ENCODE results near the gene RAG1.
A peak's percentile ranks its signal among the peaks of the same experiment; 100 is the strongest.
"Not testable (repeated sequence)": the region's sequence is repeated elsewhere in the genome, so short reads cannot be mapped to it uniquely, and the experiment has no call there.

The RAG1 gene

GRCh38 chr11:36567694-36568093, at the start of gene RAG1:
Gene RAG1, plus strand, starts transcription at chr11:36568007. Its CDS starts 5,298 bp downstream, at chr11:36573305.
- Histone ChIP-seq H3K27ac (no peak within 1 kb of the TSS), H3K4me3 (no peak within 1 kb of the TSS)

- Histone ChIP-seq H3K27ac (no peak overlapping the region), H3K4me3 (no peak overlapping the region)
These were observed 37.0 kb upstream of the RAG1 start for GRCh38 chr11:36530840-36531239.

- Histone ChIP-seq H3K4me3 (no peak overlapping the region), H3K27ac (no peak overlapping the region)
These were observed 34.7 kb upstream of the RAG1 start for GRCh38 chr11:36532941-36533601.

GRCh38 chr11:36534276-36534840, 33.4 kb upstream of the RAG1 start:
- Histone ChIP-seq H3K4me3 (no peak overlapping the region), H3K27ac (no peak overlapping the region)

- H3K27ac ChIP-seq, result no peak overlapping the region
These were observed 26.8 kb upstream of the RAG1 start for GRCh38 chr11:36540998-36541397.

GRCh38 chr11:36550385-36551115, 17.3 kb upstream of the RAG1 start:
- no peak overlapping the region for H3K27ac ChIP-seq
- H3K4me3 ChIP-seq, result no peak overlapping the region

More at GRCh38 chr11:36540998-36541397, 26.8 kb upstream of the RAG1 start:
- no peak overlapping the region for H3K4me3 ChIP-seq

- H3K27ac ChIP-seq, result not testable (repeated sequence)
- peak overlapping the region in 1 of 7 experiments; percentile 12 for H3K4me3 ChIP-seq
These were observed 10.4 kb upstream of the RAG1 start for GRCh38 chr11:36557390-36557789.

GRCh38 chr11:36557991-36558390, 9.8 kb upstream of the RAG1 start:
- Histone ChIP-seq H3K4me3 (no peak overlapping the region), H3K27ac (peak overlapping the region in 1 of 21 experiments; percentile 63)

GRCh38 chr11:36558571-36559413, 9.0 kb upstream of the RAG1 start:
- H3K27ac ChIP-seq, result peak overlapping the region in 2 of 21 experiments; percentile 18 to 63
- no peak overlapping the region for H3K4me3 ChIP-seq

GRCh38 chr11:36564376-36565030, 3.3 kb upstream of the RAG1 start:
- Histone ChIP-seq H3K4me3 (peak overlapping the region in 2 of 7 experiments; percentile 7 to 34), H3K27ac (no peak overlapping the region)

GRCh38 chr11:36565031-36565610, 2.7 kb upstream of the RAG1 start:
- no peak overlapping the region for H3K27ac ChIP-seq

GRCh38 chr11:36566407-36567053, 1.3 kb upstream of the RAG1 start:
- Histone ChIP-seq H3K4me3 (no peak overlapping the region), H3K27ac (no peak overlapping the region)

More at GRCh38 chr11:36565031-36565610, 2.7 kb upstream of the RAG1 start:
- H3K4me3 ChIP-seq, result no peak overlapping the region

- Histone ChIP-seq H3K4me3 (no peak overlapping the region), H3K27ac (no peak overlapping the region)
These were observed 1.3 kb downstream of the RAG1 start for GRCh38 chr11:36569095-36569494.

GRCh38 chr11:36574486-36574885, 6.7 kb downstream of the RAG1 start:
- Histone ChIP-seq H3K4me3 (no peak overlapping the region), H3K27ac (no peak overlapping the region)

GRCh38 chr11:36577373-36577772, 9.6 kb downstream of the RAG1 start:
- Histone ChIP-seq H3K4me3 (no peak overlapping the region), H3K27ac (no peak overlapping the region)

GRCh38 chr11:36577859-36578258, 10.1 kb downstream of the RAG1 start:
- no peak overlapping the region for H3K4me3 ChIP-seq
- no peak overlapping the region for H3K27ac ChIP-seq

GRCh38 chr11:36578458-36578857, 10.7 kb downstream of the RAG1 start:
- Histone ChIP-seq H3K4me3 (no peak overlapping the region), H3K27ac (no peak overlapping the region)

- Histone ChIP-seq H3K27ac (no peak overlapping the region), H3K4me3 (no peak overlapping the region)
These were observed 13.7 kb downstream of the RAG1 start for GRCh38 chr11:36581536-36581935.

- Histone ChIP-seq H3K4me3 (no peak overlapping the region), H3K27ac (no peak overlapping the region)
These were observed 15.9 kb downstream of the RAG1 start for GRCh38 chr11:36583667-36584066.
